Panc1 (cell line): ENCODE measurements around the gene ABCA6. TPM values are rescaled to one million over a fixed set of nuclear protein-coding genes. Genes with fewer than 3 reads are reported as not detected.

ENCODE experiments used
- ATAC-seq: fragments of 200-7000 bp; cut with Tn5 transposase; 2 replicates; pipeline ENCODE4 v1.9.1; 2020; ENCODE audit warnings: mild to moderate bottlenecking, moderate library complexity
- BruUV-seq: library from RNA; stranded (reverse); fragments of 400-500 nt; replicated peaks from 2 replicates; lab custom pipeline; 2021; lab: Mats Ljungman, UMichigan
- CTCF ChIA-PET: fragments of 300-600 bp; sonication (Branson Sonifier 250); formaldehyde crosslinking; loops from one replicate; lab custom pipeline; 2022; ENCODE audit warnings: antibody characterized with exemption; lab: Charles Lee
- POLR2A ChIA-PET: fragments of 300-600 bp; sonication (Branson Sonifier 250); formaldehyde crosslinking; loops from one replicate; lab custom pipeline; 2022; ENCODE audit warnings: antibody characterized with exemption; lab: Charles Lee
- DNase-seq: peaks from one replicate; pipeline ENCODE4 v3.0.0-alpha.2; 2010; ENCODE audit warnings: low read depth, low spot score
- H3K27ac ChIP-seq: 2 replicates; pipeline ENCODE4 v1.5.1; 2011; ENCODE audit warnings: mild to moderate bottlenecking, low read length, inconsistent platforms
- H3K27me3 ChIP-seq: fragments of 200-500 bp; sonication (Bioruptor generic); 2 replicates; pipeline ENCODE4 v1.6.0; 2014; ENCODE audit warnings: low read length, inconsistent platforms; ENCODE audit not compliant: control insufficient read depth, insufficient read depth
- H3K36me3 ChIP-seq: fragments of 200-500 bp; sonication (Bioruptor generic); 2 replicates; pipeline ENCODE4 v1.5.1; 2014; ENCODE audit warnings: inconsistent platforms, mild to moderate bottlenecking, low read length, moderate library complexity; ENCODE audit not compliant: control insufficient read depth, insufficient read depth
- H3K4me1 ChIP-seq: 2 replicates; pipeline ENCODE4 v1.5.1; 2011; ENCODE audit warnings: inconsistent platforms, mild to moderate bottlenecking, low read length, moderate library complexity; ENCODE audit not compliant: control insufficient read depth, insufficient read depth
- H3K4me3 ChIP-seq, 2 experiments: 2 replicates each; pipeline ENCODE4 v1.5.1; 2011 to 2012; ENCODE audit warnings: low read depth in 2 of 2, low read length in 2 of 2, mild to moderate bottlenecking in 2 of 2, inconsistent platforms in 1 of 2, moderate library complexity in 1 of 2
- H3K9me3 ChIP-seq: fragments of 200-500 bp; sonication (Bioruptor generic); 2 replicates; pipeline ENCODE4 v1.5.1; 2014; ENCODE audit warnings: low read depth, mild to moderate bottlenecking, inconsistent platforms, low read length, moderate library complexity; ENCODE audit not compliant: control insufficient read depth, insufficient read depth
- CTCF ChIP-seq: fragments of 450-650 bp; IDR thresholded peaks from 2 replicates; pipeline ENCODE4 v1.5.1; 2017; ENCODE audit warnings: mild to moderate bottlenecking
- POLR2AphosphoS5 ChIP-seq: IDR thresholded peaks from 2 replicates; pipeline ENCODE4 v1.6.1; 2012; ENCODE audit warnings: mild to moderate bottlenecking, low read depth, low read length, moderate library complexity
- REST ChIP-seq, 2 experiments: IDR thresholded peaks; 2 replicates each; pipeline ENCODE4 v1.6.1; 2011 to 2012; ENCODE audit warnings: low read depth in 2 of 2, control low read depth in 1 of 2, low read length in 1 of 2, mild to moderate bottlenecking in 1 of 2, moderate library complexity in 1 of 2; ENCODE audit not compliant: insufficient read depth in 1 of 2
- SIN3A ChIP-seq: IDR thresholded peaks from 2 replicates; pipeline ENCODE4 v1.6.1; 2012; ENCODE audit warnings: low read depth, mild to moderate bottlenecking, low read length, moderate library complexity, borderline replicate concordance; ENCODE audit not compliant: insufficient read depth
- TCF7L2 ChIP-seq: IDR thresholded peaks from 2 replicates; pipeline ENCODE4 v1.6.1; 2011; ENCODE audit warnings: mild to moderate bottlenecking, low read depth, low read length, inconsistent platforms
- in situ Hi-C: cut with HindIII; loops from 2 replicates; pipeline ENCODE4 v1.10.0; 2016; ENCODE audit warnings: low sequenced_read_pairs, low pct_unique_long_range_greater_than_20kb
- intact Hi-C: fragments of 100-400 bp; cut with micrococcal nuclease; formaldehyde crosslinking; loops from one replicate; pipeline ENCODE4 v1.10.0; 2022; ENCODE audit not compliant: unreplicated experiment
- total RNA-seq: library from RNA; stranded (reverse); gene quantifications from one replicate; pipeline ENCODE4 v1.2.1, GENCODE V29; 2021; ENCODE audit not compliant: unreplicated experiment

The ABCA6 gene
- total RNA-seq, 1 experiment from 2014 or later, result 0.46 TPM

GRCh38 chr17:69144331-69145255, 2.9 kb upstream of the ABCA6 start:
- H3K36me3 ChIP-seq, result no peaks in the 10 kb centered on the region
- POLR2A ChIA-PET, result no interaction called here
- no peak for DNase-seq
- intact Hi-C loops (no loop called here), in situ Hi-C loops (no loop called here)
- no peaks in the 10 kb centered on the region for H3K27me3 ChIP-seq
- H3K4me1 ChIP-seq, result no peaks in the 10 kb centered on the region
- BruUV-seq, result no TSS peak
- TF ChIP-seq POLR2AphosphoS5 (no peak), TCF7L2 (no peak), SIN3A (no peak), CTCF (no peak), REST (IDR thresholded peaks at IDR 0.05; ENCODE audit: insufficient read depth in 1 of 2, low read depth in 2 of 2, low read length in 1 of 2) (no peak)
- no peak for ATAC-seq
- CTCF ChIA-PET, result no interaction called here
- no peaks in the 10 kb centered on the region for H3K9me3 ChIP-seq
- H3K27ac ChIP-seq, result no peak overlapping the region
- no peak overlapping the region for H3K4me3 ChIP-seq

- H3K27ac ChIP-seq, result no peak overlapping the region
- no peak for DNase-seq
- no TSS peak for BruUV-seq
- H3K4me3 ChIP-seq, result no peak overlapping the region
- CTCF ChIA-PET, result no interaction called here
- H3K27me3 ChIP-seq, result no peaks in the 10 kb centered on the region
- in situ Hi-C loops (no loop called here), intact Hi-C loops (no loop called here)
- ATAC-seq, result no peak
- TF ChIP-seq SIN3A (no peak), REST (IDR thresholded peaks at IDR 0.05; ENCODE audit: insufficient read depth in 1 of 2, low read depth in 2 of 2, low read length in 1 of 2) (no peak), TCF7L2 (no peak), POLR2AphosphoS5 (no peak), CTCF (no peak)
- no peaks in the 10 kb centered on the region for H3K4me1 ChIP-seq
- POLR2A ChIA-PET, result interaction anchor here (0.5 kb wide), 1 partner anchor 414 kb away, joined by 4 read pairs; no protein-coding TSS in a partner anchor
- H3K9me3 ChIP-seq, result no peaks in the 10 kb centered on the region
- H3K36me3 ChIP-seq, result no peaks in the 10 kb centered on the region
Measured at GRCh38 chr17:69143683-69144231, 2.1 kb upstream of the ABCA6 start.
